NCI-H2227 (cell line): ENCODE data around the gene SLC17A7.
A peak's percentile ranks its signal among the peaks of the same experiment; 100 is the strongest.

ENCODE experiments used
- DNase-seq: peaks from one replicate; lab custom pipeline; 2025; ENCODE audit not compliant: unreplicated experiment; lab: John Stamatoyannopoulos, UW

The SLC17A7 gene

GRCh38 chr19:49411681-49412326 lies 29.5 kb downstream of the SLC17A7 start:
- no peak for DNase-seq

GRCh38 chr19:49409441-49410029 lies 31.8 kb downstream of the SLC17A7 start:
- no peak for DNase-seq

GRCh38 chr19:49408816-49409440 lies 32.4 kb downstream of the SLC17A7 start:
- no peak for DNase-seq

DNA sequence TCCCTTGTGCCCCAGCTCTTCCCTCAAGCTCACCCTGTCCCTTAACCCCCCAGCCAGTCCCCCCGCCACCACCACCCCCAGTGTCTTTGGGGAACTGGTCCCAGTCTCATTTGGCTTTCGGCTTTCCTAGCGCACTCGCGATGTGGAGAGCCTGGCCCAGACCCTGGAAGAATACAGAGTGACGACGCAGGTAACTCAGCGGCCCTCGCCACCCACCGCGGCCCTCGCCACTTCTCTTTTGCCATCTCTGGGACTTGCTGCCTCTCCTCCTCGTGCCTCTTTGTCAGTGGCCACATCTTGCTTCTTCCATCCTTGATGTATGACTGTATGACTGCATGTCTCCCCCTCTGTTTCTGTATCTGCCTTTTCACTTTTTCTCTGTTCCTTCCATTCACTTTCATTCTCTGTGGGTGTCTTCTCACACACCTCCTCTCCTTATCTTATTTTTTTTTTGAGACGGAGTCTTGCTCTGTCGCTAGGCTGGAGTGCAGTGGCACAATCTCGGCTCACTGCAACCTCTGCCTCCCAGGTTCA lies 33.8 kb downstream of the SLC17A7 start:
- no peak for DNase-seq

DNA sequence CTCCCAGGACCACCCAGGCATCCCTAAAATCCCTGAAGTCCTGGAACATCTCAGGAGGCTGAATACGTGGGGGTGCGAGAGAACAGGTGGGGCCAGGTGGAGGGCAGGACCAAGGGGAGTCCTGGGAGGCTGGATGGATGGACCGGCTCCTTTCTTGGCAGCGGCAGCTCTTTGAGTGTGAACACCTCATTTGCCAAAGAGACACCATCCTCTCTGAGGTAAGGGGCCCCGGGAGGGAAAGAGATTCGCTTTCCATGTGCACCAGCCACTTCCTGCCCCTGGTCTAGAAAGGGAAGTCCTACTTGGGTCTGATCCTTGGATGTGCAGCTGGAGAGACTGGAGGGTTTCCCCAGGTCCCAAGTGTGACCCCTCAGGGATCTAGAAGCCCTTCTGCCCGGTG lies 34.2 kb downstream of the SLC17A7 start:
- DNase-seq, result no peak

DNA sequence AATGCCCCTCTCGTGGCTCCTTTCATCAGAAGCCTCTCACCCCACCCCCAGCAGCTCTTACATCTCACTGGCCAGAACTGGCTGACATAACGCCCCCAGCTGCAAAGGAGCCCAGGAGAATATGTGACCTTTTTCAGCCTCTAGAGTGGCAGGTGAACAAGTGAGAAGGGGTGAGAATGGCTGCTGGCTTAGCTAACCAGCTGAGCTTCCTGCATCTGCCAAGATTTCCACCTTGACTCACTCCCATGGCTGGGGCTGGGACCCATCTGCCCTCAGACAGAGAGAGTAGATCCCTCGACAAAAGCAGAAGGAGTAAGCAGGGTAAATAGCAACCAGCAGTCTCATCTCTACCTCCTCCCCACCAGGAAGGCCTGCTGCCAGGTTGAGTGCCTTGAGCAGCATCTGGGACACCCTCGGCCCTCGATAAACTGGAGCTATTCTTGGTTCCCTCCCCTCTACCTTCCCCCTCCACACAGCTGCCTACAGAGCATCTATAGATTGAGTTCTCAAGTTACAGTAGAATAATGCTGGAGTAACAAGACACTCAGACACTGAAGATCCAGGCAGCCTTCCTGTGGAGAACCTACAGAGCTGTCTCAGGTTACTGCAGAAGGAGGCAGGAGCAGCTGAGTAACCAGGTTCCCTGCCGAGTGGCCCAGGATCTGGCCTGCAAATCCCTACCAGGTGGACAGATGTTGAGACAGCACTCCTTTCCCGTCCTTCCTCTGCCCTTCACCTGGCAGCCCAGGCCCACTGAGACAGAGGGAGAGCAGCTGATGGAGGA lies 37.7 kb downstream of the SLC17A7 start:
- no peak for DNase-seq

DNA sequence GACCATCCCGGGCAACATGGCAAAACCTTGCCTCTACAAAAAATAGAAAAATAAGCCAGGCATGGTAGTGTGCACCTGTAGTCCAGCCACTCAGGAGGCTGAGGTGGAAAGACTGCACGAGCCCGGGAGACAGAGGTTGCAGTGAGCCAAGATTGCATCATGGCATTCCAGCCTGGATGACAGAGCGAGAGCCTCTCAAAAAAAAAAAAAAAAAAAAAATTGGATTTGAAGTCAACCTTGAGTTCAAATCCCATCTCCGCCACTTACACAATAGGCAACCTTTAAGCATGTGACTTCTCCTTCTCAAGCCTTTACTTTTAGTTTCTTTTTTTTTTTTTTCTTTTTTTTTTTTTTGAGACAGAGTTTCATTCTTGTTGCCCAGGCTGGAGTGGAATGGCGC lies 41.3 kb downstream of the SLC17A7 start:
- no peak for DNase-seq

- no peak for DNase-seq
Observed at GRCh38 chr19:49398931-49399330, 42.4 kb downstream of the SLC17A7 start.

DNA sequence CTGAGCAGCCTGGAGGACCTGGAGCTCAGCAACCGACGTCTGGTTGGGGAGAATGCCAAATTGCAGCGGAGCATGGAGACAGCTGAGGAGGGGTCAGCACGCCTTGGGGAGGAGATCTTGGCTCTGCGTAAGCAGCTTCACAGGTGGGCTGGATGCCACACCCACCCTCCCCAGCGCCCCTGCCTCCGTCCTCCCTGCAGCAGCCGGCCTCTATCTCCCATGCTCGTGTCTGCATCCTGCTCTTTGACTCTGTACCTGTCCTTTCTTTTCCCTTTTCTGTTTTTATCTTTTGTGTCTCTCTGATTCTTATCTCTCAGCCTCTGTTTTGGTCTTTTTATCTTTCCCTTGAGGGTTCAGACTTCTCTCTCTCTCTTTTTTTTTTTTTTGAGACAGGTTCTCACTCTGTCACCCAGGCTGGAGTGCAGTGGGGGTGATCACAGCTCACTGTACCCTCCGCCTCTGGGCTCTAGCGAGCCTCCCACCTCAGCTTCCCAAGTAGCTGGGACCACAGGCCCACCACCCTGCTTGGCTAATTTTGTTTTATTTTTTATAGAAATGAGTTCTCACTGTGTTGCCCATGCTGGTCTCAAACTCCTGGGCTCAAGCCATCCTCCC lies 43.2 kb downstream of the SLC17A7 start:
- DNase-seq, result no peak

- no peak for DNase-seq
Observed at GRCh38 chr19:49396738-49397505, 44.4 kb downstream of the SLC17A7 start.

DNA sequence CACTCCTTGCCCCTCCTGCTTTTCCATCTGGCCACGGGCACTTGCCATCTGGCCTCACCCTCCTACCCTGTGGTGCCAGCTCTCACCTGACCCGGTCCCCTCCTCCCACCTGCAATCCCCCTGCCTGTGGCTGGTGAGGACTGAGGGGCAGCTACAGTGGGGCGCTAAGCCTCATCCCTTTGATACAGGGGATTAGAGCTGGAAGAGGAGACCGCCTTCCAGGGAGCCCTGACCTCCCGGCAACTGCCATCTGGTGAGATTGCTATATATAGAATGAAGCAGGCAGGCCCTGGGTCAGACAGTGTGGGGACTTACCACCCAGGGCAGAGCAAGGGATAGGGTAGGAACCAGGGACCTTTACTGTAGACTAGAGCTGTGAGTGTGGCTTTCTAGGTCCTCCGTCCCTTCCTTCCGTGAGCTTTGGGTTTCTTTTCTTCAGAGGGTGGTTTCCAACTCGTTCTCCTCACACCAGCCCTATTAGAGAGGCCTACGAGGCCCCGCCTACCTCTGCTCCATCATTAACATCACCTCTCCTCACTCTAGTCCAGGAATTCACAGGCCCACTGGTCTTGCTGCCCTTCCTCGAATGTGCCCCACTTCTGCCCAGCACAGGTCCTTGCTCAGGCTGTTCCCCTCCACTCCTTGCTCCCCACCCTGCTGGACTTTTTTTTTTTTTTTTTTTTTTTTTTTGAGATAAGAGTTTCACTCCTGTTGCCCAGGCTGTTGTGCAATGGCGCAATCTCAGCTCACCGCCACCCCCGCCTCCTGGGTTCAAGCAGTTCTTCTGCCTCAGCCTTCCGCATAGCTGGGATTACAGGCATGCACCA lies 45.5 kb downstream of the SLC17A7 start:
- no peak for DNase-seq

DNA sequence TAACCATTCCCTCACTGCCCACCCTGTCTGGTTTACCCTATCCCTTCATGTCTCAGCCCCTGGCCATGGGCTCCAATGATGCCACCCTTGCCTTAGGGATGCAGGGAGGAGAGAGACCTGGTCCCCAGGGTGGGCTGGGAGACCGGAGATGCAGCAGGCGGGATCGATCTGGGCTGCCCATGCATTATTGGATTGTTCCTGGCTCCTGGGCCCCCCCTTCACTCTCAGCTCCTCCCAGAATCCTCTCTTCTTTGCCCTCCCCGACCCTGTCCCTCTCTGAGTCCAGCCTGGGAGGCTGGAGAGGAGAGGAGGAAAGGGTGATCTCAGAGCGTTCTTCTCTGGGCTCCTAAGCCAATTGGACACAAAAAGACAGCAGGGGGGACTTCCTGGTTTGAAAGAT lies 47.4 kb downstream of the SLC17A7 start:
- DNase-seq, result no peak

DNA sequence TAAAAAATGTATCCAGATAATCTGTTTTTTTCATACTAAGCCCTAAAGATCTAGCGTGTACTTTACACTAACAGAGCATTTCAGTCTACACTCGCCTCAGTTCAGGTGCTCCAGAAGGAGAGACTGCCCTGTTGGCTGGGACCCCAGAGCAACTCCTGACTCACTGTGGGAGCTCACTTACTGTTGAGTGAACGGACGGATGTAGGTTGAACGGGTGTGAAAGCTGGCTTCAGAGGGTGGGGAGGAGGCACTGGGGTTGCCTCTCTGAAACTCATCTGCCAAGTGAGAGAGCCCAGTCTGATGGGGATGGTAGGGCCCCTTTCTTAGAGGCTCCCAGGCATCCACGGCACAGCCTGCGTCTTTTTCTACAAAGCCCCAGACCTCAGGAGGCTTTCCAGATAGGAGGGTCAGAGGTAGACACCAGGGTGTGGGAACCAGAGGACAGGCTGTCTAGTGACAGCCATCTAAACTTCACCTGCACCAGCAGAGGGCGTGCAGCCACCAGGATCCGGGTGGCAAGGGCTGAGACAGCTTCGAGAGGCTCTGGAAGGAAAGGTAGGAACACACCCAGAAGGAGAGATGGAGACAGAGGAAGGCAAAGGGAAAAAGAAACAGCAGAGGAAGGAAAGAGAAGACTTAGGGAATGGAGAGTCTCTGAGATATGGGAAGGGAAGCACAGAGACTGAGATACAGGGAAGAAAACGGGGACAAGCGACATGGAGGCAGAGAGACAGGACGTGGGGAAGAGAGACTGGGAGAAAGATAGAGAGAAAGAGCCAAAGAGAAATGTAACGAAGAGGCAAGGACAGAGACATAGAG lies 49.5 kb downstream of the SLC17A7 start:
- peak; percentile 78 for DNase-seq

DNA sequence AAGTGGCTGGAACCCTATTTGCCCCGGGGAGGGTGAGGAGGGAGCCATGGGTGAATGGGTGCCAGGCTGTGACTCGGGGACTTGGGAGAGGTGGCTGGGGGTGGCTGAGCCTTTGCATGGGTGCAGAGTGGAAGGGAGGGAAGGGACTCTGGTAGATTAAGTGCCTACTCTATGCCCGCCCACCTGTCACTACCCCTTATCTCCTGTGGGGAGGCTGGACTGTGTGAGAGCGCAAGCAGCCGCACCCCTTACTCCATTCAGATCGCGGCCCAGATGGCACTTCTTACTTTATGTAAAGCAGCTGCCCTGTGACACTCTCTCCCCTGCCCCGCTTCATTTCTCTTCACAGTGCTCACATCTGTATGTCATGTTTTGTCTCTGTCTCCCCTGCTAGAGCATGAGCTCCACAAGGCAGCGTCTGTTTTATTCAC lies 50.4 kb downstream of the SLC17A7 start:
- DNase-seq, result no peak

DNA sequence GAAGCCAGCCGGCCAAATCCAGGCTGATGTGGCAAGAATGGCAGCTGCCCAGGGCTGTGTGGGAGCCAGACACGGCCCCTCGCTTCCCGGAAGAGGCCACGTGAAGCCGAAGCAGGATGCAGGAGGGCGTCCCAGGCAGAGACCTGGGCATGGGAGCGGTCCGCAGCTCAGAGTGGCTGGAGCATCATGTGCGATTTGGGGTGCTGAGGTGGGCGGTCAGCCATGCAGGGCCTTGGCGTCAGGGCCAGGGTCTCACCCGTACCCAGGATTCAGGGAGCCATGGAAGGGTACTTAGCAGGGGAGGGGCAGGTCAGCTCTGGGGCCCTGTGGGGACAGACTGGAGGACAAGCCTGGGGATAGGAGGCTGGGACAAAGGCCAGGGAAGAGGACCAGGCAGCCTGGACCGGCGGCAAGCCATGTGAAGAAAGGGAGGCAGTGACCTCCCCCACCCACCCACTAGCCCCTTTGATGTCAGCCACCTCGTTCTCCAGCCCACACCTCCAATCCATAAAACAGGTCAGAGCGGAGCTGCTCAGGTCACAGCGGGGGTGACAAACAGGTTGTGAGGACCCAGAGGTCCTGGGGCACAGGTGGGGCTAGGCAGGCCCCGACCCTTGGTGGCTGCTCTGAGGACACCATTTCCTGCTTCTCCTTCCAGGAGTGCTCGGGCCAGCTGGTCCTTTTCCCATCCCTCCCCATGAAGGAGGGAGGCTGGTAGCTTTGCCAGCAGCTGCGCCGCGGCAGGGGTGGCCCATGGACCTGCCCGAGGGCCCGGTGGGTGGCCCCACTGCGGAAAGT lies 51.0 kb downstream of the SLC17A7 start:
- DNase-seq, result no peak

- no peak for DNase-seq
Observed at GRCh38 chr19:49389406-49389805, 51.9 kb downstream of the SLC17A7 start.

GRCh38 chr19:49387936-49388372 lies 53.4 kb downstream of the SLC17A7 start, which contains the start of gene KASH5:
Gene KASH5 (plus strand): TSS chr19:49388249. CDS start chr19:49390884, 2,635 bp downstream.
- DNase-seq, result no peak

DNA sequence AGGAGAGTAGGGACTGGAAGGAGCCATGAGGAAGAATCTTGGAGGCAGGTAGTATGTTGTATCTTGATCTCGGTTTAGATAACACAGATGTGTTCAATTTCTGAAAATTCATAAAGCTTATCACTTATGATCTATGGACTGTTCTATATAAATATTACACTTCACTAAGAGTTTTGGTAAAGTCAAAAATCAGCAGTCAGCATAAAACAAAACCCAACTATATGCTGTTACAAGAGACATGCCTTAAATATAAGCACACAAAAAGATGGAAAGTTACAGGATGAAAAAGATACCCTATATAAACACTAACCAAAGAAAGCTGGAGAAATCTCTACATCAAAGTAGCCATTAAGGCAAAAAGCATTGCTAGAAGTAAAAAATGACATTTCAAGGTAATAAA lies 57.7 kb downstream of the SLC17A7 start:
- no peak for DNase-seq
